HG02798 (cell line): ENCODE measurements around the gene SAMD5.

ENCODE experiments used
- ATAC-seq: cut with Tn5 transposase; IDR thresholded peaks from one replicate; pipeline ENCODE4 v1.9.1; 2021; ENCODE audit warnings: mild to moderate bottlenecking; ENCODE audit not compliant: unreplicated experiment, poor library complexity

Gene SAMD5

DNA sequence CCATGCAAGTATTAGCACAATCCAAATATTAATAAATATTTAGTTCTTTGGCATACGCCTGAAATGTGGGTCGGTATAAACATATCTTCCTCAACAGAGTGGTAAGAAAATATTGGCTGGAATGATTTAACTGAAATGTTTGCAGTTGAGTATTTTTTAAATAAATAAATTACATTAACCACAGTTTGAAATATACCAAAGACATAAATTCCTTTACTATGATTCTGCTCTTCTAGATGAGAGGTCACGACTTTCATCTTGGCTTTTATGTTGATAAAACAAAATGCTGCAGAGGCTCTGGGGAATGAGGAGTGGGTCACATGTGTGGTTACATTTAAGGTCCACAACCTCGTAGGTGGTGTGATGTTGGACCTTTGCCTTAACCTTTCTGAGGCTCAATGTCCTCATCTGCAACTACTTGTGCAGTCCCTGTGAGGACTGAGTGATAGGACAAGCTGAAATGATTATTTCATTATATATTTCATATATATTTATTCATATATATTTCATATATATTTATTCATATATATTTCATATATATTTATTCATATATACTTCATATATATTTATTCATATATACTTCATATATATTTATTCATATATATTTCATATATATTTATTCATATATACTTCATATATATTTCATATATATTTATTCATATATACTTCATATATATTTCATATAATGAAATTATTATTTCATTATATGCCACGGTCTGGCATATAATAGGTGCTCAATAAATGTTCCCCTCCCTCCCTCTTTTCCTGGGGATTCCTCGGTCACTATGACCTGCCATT lies 107.4 kb downstream of the SAMD5 start:
- no peak for ATAC-seq

DNA sequence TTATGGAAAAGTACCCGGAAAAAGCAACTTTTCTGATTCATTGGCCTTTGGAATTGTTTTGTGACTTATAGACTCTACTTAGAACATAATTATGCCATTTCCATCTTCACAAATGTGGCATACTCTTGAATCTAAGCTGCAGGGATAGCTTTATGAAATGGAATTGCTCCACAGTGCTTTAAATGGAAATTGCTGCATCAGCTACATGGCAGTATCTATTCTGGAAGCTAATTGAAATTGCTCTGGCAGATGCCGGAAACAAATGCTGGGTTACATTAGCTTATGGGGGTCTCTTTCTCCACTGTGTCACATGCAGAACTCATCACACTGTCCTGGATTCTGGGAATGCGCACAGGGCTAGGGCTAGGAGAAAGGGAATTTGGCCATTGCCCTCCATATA lies 108.9 kb downstream of the SAMD5 start:
- ATAC-seq, result no peak

DNA sequence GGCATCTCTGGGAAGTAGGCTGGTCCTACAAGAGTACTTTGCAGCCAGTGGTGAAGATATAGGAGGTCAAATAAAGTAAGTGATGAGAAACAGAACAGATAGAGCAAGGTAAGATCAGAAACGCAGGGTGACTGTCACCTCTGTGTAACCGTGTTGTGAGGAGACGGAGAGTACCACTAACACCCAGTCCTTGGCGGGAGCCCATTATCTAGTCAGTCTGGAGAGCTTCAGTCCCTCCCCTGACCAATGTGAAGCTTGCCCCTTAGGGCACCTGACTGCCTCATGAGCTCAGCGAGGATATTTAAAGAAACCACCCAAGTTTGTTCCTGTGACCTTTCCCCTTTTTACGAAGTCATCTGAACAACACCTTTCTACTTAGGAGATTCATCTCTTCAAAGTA lies 110.0 kb downstream of the SAMD5 start:
- ATAC-seq, result no peak

DNA sequence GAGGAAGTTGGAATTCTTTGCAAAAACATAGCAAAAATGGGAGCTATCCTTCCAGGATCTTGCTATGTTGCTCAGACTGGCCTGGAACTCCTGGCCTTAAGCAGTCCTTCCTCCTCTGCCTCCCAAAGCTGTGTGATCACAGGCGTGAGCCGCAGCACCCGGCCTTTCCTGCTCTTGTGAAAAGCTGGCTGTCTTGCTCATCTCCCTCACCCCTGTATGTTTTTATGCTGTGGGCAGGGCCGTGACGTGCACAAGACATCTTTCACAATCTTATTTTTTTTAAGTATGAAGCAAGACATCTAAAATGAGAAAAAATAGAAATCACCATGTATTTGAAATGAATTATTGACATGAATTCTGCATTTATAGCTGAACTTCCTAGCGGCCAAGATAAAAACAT lies 110.4 kb downstream of the SAMD5 start:
- no peak for ATAC-seq
